ENCODE data around the gene ENTREP1. TPM values are rescaled to one million over a fixed set of nuclear protein-coding genes. Genes with fewer than 3 reads are reported as not detected.

Gene ENTREP1
- total and polyA plus RNA-seq, 2 experiments from 2014 or later = 5.7 to 10.0 TPM

DNA sequence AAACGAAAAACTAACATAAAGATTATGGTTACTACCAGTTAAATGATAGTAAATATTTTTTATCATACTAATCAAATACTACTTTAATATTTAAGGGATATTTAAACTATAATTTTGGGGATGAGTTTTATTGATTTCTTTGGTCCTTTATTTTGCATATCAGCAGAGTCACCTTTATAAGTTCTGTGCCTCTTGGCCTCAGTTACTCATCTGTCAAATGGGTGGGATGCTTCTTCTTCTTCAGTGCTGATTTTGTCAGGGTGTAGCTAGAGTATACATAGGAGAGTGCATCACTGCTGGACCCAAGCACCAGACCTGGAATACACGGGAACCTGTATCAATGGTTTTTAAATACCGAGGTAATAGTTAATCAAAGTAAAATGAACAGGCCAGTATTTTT lies 5.6 kb downstream of the ENTREP1 start:
- Histone ChIP-seq H3K27ac (ENCODE audit: low read depth) (no peak overlapping the region), H3K79me2 (replicated peaks; ENCODE audit: insufficient read depth) (peaks cover 32% of the 10 kb centered on the region), H3K36me3 (ENCODE audit: insufficient read depth) (no peaks in the 10 kb centered on the region), H4K20me1 (replicated peaks; ENCODE audit: insufficient read depth) (no peaks in the 10 kb centered on the region), H3F3A (replicated peaks; ENCODE audit: low read depth) (no peaks in the 10 kb centered on the region), H2AFZ (no peak overlapping the region), H3K27me3 (ENCODE audit: insufficient read depth) (peaks cover 18% of the 10 kb centered on the region), H3K4me2 (no peak overlapping the region), H3K4me1 (ENCODE audit: insufficient read depth) (peaks cover 12% of the 10 kb centered on the region), H3K9me2 (ENCODE audit: insufficient read depth) (no peaks in the 10 kb centered on the region), H3K4me3 (no peak overlapping the region)
- Mint-ChIP-seq H3K27ac (no peak overlapping the region), H3K9me3 (no peaks in the 10 kb centered on the region), H3K4me1 (peaks cover 25% of the 10 kb centered on the region), H3K4me3 (no peak overlapping the region), H3K36me3 (ENCODE audit: low read depth) (no peaks in the 10 kb centered on the region), H3K27me3 (ENCODE audit: insufficient read depth, low read depth, poor library complexity) (peaks cover 15% of the 10 kb centered on the region)
- no peak for ATAC-seq
- TF ChIP-seq, protein P1, sequence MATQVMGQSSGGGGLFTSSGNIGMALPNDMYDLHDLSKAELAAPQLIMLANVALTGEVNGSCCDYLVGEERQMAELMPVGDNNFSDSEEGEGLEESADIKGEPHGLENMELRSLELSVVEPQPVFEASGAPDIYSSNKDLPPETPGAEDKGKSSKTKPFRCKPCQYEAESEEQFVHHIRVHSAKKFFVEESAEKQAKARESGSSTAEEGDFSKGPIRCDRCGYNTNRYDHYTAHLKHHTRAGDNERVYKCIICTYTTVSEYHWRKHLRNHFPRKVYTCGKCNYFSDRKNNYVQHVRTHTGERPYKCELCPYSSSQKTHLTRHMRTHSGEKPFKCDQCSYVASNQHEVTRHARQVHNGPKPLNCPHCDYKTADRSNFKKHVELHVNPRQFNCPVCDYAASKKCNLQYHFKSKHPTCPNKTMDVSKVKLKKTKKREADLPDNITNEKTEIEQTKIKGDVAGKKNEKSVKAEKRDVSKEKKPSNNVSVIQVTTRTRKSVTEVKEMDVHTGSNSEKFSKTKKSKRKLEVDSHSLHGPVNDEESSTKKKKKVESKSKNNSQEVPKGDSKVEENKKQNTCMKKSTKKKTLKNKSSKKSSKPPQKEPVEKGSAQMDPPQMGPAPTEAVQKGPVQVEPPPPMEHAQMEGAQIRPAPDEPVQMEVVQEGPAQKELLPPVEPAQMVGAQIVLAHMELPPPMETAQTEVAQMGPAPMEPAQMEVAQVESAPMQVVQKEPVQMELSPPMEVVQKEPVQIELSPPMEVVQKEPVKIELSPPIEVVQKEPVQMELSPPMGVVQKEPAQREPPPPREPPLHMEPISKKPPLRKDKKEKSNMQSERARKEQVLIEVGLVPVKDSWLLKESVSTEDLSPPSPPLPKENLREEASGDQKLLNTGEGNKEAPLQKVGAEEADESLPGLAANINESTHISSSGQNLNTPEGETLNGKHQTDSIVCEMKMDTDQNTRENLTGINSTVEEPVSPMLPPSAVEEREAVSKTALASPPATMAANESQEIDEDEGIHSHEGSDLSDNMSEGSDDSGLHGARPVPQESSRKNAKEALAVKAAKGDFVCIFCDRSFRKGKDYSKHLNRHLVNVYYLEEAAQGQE (IDR thresholded peaks at IDR 0.05; ENCODE audit: unreplicated experiment) = no peak
- no peak for TF ChIP-seq JUNB (IDR thresholded peaks at IDR 0.05; ENCODE audit: unreplicated experiment)
- TF ChIP-seq POLR2AphosphoS5 (IDR thresholded peaks at IDR 0.05; ENCODE audit: low read depth) = no peak
- DNase-seq (ENCODE audit: low spot score) = no peak

DNA sequence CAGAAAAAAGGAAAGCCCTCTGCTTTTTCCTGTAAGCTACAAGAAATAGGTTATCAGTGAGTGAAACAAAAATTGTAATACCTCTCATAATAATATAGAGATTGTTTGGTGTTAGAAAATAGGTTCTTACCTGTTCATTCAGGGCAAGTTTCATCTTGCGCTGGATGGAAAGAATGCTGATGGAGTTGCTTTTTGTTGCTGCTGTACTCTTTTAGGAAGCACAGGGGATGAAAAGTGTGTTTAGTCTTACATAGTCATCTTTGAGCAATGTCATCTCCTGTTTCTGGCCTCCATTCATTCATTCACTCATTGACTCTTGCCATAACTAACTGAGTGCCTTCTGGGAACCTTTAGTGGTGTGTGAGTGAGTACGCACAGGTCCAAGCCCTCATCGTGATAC lies 6.4 kb downstream of the ENTREP1 start:
- Histone ChIP-seq H3K4me1 (ENCODE audit: insufficient read depth) (peaks cover 12% of the 10 kb centered on the region), H3F3A (replicated peaks; ENCODE audit: low read depth) (no peaks in the 10 kb centered on the region), H3K36me3 (ENCODE audit: insufficient read depth) (no peaks in the 10 kb centered on the region), H3K79me2 (replicated peaks; ENCODE audit: insufficient read depth) (peaks cover 32% of the 10 kb centered on the region), H4K20me1 (replicated peaks; ENCODE audit: insufficient read depth) (no peaks in the 10 kb centered on the region), H3K4me2 (no peak overlapping the region), H3K27ac (ENCODE audit: low read depth) (no peak overlapping the region), H2AFZ (no peak overlapping the region), H3K27me3 (ENCODE audit: insufficient read depth) (peaks cover 10% of the 10 kb centered on the region), H3K4me3 (no peak overlapping the region), H3K9me2 (ENCODE audit: insufficient read depth) (no peaks in the 10 kb centered on the region)
- H3K4me3 Mint-ChIP-seq = no peak overlapping the region
- H3K27ac Mint-ChIP-seq = no peak overlapping the region
- H3K36me3 Mint-ChIP-seq (ENCODE audit: low read depth) = no peaks in the 10 kb centered on the region
- no peak for DNase-seq (ENCODE audit: low spot score)
- no peaks in the 10 kb centered on the region for H3K9me3 Mint-ChIP-seq
- peaks cover 18% of the 10 kb centered on the region for H3K4me1 Mint-ChIP-seq
- peaks cover 7% of the 10 kb centered on the region for H3K27me3 Mint-ChIP-seq (ENCODE audit: insufficient read depth, low read depth, poor library complexity)
- ATAC-seq = no peak
- TF ChIP-seq ZNF331 (CRISPR knock-in tag; IDR thresholded peaks at IDR 0.05; ENCODE audit: low read depth) (no peak), STAT1 (IDR thresholded peaks at IDR 0.05; ENCODE audit: unreplicated experiment) (no peak), CREB1 (CRISPR knock-in tag; IDR thresholded peaks at IDR 0.05; ENCODE audit: low read depth) (no peak)
- TF ChIP-seq, protein P1 (IDR thresholded peaks at IDR 0.05; ENCODE audit: unreplicated experiment) = no peak
- TF ChIP-seq, protein P2, sequence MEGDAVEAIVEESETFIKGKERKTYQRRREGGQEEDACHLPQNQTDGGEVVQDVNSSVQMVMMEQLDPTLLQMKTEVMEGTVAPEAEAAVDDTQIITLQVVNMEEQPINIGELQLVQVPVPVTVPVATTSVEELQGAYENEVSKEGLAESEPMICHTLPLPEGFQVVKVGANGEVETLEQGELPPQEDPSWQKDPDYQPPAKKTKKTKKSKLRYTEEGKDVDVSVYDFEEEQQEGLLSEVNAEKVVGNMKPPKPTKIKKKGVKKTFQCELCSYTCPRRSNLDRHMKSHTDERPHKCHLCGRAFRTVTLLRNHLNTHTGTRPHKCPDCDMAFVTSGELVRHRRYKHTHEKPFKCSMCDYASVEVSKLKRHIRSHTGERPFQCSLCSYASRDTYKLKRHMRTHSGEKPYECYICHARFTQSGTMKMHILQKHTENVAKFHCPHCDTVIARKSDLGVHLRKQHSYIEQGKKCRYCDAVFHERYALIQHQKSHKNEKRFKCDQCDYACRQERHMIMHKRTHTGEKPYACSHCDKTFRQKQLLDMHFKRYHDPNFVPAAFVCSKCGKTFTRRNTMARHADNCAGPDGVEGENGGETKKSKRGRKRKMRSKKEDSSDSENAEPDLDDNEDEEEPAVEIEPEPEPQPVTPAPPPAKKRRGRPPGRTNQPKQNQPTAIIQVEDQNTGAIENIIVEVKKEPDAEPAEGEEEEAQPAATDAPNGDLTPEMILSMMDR (conservative IDR thresholded peaks at IDR 0.05; ENCODE audit: low read depth in 2 of 2) = no peak

Measured in GM23338 (cell line).